ENCODE data around the gene RABEPK. TPM values are rescaled to one million over a fixed set of nuclear protein-coding genes. Genes with fewer than 3 reads are reported as not detected.
A peak's percentile ranks its signal among the peaks of the same experiment; 100 is the strongest.
"Not testable (repeated sequence)": the region's sequence is repeated elsewhere in the genome, so short reads cannot be mapped to it uniquely, and the experiment has no call there.

The RABEPK gene
- total RNA-seq, 2 experiments from 2014 or later = 15.0 to 15.3 TPM

- Mint-ChIP-seq H3K4me3 (no peak overlapping the region), H3K27me3 (ENCODE audit: low read depth) (no peaks in the 10 kb centered on the region), H3K36me3 (ENCODE audit: low read depth) (peaks cover 18% of the 10 kb centered on the region), H3K4me1 (ENCODE audit: low read depth) (peaks cover 20% of the 10 kb centered on the region), H3K9me3 (ENCODE audit: insufficient read depth) (no peaks in the 10 kb centered on the region), H3K27ac (no peak overlapping the region)
- ATAC-seq (no peak), DNase-seq (no peak)
- CTCF ChIA-PET = interaction anchor here (0.8 kb wide), 1 partner anchor 423 kb away, joined by 3 read pairs; no protein-coding TSS in a partner anchor
- POLR2A ChIA-PET = no interaction called here
Measured at GRCh38 chr9:125177888-125178287, 22.5 kb upstream of the RABEPK start.

DNA sequence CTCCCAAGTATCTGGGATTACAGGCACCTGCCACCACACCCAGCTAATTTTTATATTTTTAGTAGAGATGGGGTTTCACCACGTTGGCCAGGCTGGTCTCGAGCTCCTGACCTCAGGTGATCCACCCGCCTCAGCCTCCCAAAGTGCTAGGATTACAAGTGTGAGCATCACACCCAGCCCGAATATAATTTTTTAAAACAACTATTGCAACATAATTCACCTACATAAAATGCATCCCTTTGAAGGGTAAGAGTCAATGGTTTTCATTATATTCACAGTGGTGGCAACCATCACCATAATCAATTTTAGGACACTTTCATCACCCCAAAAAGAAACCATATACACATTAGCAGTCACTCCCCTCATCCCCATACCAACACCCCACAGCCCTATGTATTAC, 20.6 kb upstream of the RABEPK start:
- peaks cover 29% of the 10 kb centered on the region for H3K36me3 Mint-ChIP-seq (ENCODE audit: low read depth)
- H3K9me3 Mint-ChIP-seq (ENCODE audit: insufficient read depth); ATAC-seq; H3K4me3 Mint-ChIP-seq; H3K27me3 Mint-ChIP-seq (ENCODE audit: low read depth); H3K27ac Mint-ChIP-seq; CTCF ChIA-PET; DNase-seq; POLR2A ChIA-PET: not testable (repeated sequence)
- H3K4me1 Mint-ChIP-seq (ENCODE audit: low read depth) = peaks cover 15% of the 10 kb centered on the region

DNA sequence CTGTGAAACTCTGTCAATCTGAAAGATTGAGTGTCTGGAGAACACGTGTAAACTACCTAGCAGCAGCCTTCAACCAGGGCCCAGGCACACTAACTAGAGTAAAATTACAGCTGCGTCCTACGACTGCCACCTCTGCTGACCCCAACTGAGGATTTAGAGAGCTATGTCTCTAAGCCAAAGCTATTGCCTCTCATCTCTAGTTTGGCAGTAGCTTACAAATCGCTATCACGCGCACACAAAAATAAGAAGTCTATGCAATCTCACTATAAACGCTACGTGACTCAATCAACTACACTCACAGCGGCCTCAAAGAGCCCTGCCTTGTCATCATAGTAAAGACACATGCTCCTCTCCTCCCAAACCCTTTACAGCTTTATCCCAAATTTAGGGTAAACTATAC, 19.5 kb upstream of the RABEPK start:
- POLR2A ChIA-PET = no interaction called here
- H3K27ac Mint-ChIP-seq = no peak overlapping the region

DNA sequence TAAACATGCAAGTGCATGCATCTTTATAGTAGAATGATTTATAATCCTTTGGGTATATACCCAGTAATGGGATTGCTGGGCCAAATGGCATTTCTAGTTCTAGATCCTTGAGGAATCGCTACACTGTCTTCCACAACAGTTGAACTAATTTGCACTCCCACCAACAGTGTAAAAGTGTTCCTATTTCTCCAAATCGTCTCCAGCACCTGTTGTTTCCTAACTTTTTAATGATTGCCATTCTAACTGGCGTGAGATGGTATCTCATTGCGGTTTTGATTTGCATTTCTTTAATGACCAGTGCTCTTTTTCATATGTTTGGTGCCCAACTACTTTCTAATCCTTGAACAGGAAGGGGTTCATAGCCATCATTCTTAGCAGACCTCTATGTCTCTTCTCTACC, 18.6 kb upstream of the RABEPK start:
- H3K27ac Mint-ChIP-seq; H3K27me3 Mint-ChIP-seq (ENCODE audit: low read depth); H3K9me3 Mint-ChIP-seq (ENCODE audit: insufficient read depth); POLR2A ChIA-PET; DNase-seq; H3K4me3 Mint-ChIP-seq; ATAC-seq; CTCF ChIA-PET: not testable (repeated sequence)
- Mint-ChIP-seq H3K36me3 (ENCODE audit: low read depth) (peaks cover 30% of the 10 kb centered on the region), H3K4me1 (ENCODE audit: low read depth) (peaks cover 13% of the 10 kb centered on the region)

More for the DNA sequence above, 19.5 kb upstream of the RABEPK start:
- peaks cover 16% of the 10 kb centered on the region for H3K4me1 Mint-ChIP-seq (ENCODE audit: low read depth)
- no peak overlapping the region for H3K4me3 Mint-ChIP-seq
- no peak for ATAC-seq
- no peaks in the 10 kb centered on the region for H3K9me3 Mint-ChIP-seq (ENCODE audit: insufficient read depth)
- H3K27me3 Mint-ChIP-seq (ENCODE audit: low read depth) = no peaks in the 10 kb centered on the region
- no peak for DNase-seq
- H3K36me3 Mint-ChIP-seq (ENCODE audit: low read depth) = peaks cover 31% of the 10 kb centered on the region
- CTCF ChIA-PET = no interaction called here

DNA sequence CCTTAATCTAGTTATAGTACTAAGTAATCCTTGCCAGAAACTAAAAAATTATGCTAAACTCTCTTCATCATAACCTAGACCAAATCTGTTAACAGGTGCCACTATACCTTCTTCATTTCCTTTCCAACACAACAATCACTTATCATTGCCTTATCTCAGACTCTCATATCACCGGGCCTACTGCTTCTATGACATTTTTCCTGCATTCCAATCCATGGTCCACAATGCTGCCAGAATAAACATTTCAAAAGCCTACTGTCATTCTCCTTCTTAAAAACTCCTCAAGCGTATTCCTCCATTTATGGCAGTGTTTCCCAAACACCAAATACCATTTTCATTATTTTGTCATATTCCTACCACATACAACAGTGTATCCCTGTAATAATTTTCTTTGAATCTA, 17.3 kb upstream of the RABEPK start:
- POLR2A ChIA-PET = no interaction called here
- Mint-ChIP-seq H3K27ac (no peak overlapping the region), H3K36me3 (ENCODE audit: low read depth) (peaks cover 33% of the 10 kb centered on the region), H3K9me3 (ENCODE audit: insufficient read depth) (no peaks in the 10 kb centered on the region), H3K27me3 (ENCODE audit: low read depth) (no peaks in the 10 kb centered on the region), H3K4me3 (no peak overlapping the region), H3K4me1 (ENCODE audit: low read depth) (peaks cover 25% of the 10 kb centered on the region)
- ATAC-seq (no peak), DNase-seq (no peak)
- CTCF ChIA-PET = no interaction called here

DNA sequence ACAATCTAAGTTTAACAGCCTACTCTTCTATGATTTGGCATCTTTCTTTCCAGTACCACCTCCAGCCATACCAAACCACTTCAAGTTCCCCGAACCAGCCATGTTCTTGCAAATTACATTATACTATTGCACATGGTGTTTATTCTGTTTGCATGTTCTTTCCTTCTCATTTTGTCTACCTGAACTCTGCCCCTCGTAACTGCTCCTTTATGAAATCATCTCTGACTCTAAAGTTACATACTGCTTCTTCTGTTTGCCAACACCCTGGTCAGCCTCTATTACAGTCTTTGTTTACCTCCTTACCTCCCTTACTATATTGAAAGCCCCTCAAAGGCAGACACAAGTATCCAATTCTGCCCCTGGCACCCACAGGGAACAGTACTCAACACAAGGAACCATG, 16.8 kb upstream of the RABEPK start:
- Mint-ChIP-seq H3K4me1 (ENCODE audit: low read depth) (peaks cover 29% of the 10 kb centered on the region), H3K27me3 (ENCODE audit: low read depth) (no peaks in the 10 kb centered on the region), H3K36me3 (ENCODE audit: low read depth) (peaks cover 32% of the 10 kb centered on the region), H3K27ac (no peak overlapping the region), H3K9me3 (ENCODE audit: insufficient read depth) (no peaks in the 10 kb centered on the region), H3K4me3 (no peak overlapping the region)
- ATAC-seq (no peak), DNase-seq (no peak)
- POLR2A ChIA-PET = no interaction called here
- CTCF ChIA-PET = no interaction called here

DNA sequence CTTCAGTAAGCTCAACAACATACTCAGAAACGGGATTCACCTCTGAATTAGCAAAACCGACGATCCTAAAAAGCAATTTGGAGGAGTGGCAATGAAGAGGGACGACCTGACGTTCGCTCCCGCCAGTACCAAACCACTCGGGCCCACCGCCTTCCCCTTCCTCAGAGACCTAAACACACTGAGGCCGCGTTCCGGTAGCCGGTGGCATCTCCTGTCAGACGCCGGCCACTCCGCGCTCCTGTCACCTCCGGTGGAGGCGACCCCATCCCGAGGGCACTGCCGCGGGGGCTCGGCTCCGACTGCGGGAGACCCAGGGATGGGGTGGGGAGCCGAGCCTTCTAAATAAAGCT, 11.4 kb upstream of the RABEPK start:
- peak overlapping the region; percentile 89 for H3K4me3 Mint-ChIP-seq
- peaks cover 11% of the 10 kb centered on the region for H3K36me3 Mint-ChIP-seq (ENCODE audit: low read depth)
- H3K27ac Mint-ChIP-seq = peak overlapping the region; percentile 95
- peak; percentile 18 for ATAC-seq
- ChIA-PET CTCF (no interaction called here), POLR2A (interaction anchor here (1.0 to 1.2 kb wide), 2 partner anchors 11 to 52 kb away, joined by 6 to 8 read pairs; partner anchors contain the start of gene HSPA5)
- H3K27me3 Mint-ChIP-seq (ENCODE audit: low read depth) = no peaks in the 10 kb centered on the region
- H3K9me3 Mint-ChIP-seq (ENCODE audit: insufficient read depth) = no peaks in the 10 kb centered on the region
- peaks cover 46% of the 10 kb centered on the region for H3K4me1 Mint-ChIP-seq (ENCODE audit: low read depth)
- DNase-seq = peak; percentile 44

- CTCF ChIA-PET = interaction anchor here (1.1 to 2.2 kb wide), 5 partner anchors 9 to 53 kb away, joined by 3 to 17 read pairs (median 4); partner anchors contain the start of genes HSPA5 and SCAI
Measured at GRCh38 chr9:125189361-125190289, 10.7 kb upstream of the RABEPK start, which contains the start of gene PPP6C. PPP6C (minus strand) TSS chr9:125189803; CDS start chr9:125189718, 85 bp downstream.

DNA sequence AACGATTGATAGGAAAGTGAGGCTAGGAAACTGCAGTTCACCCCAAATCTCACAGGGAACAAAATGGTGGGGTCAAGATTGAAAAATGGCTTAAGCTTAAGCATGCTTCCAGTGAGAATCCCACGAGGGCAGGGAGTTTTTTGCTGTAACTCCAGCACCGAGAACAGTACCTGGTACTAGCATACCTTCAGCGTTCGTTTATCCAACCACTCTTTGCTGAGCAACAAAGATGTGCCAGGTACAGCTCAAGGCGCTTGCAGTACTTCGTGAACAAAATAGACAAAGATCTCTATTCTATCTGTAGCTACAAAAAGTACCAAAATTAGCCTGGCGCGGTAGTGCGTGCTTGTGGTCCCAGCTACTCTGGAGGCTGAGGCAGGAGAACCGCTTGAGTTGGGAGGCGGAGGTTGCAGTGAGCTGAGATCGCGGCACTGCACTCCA, 10.0 kb upstream of the RABEPK start:
- peak; percentile 3 for ATAC-seq

More at GRCh38 chr9:125189361-125190289, 10.7 kb upstream of the RABEPK start, which contains the start of gene PPP6C:
- no peaks in the 10 kb centered on the region for H3K9me3 Mint-ChIP-seq (ENCODE audit: insufficient read depth)
- ATAC-seq (peak; percentile 98), DNase-seq (peak; percentile 99)
- POLR2A ChIA-PET = interaction anchor here (0.6 to 2.2 kb wide), 7 partner anchors 10 to 328 kb away, joined by 3 to 25 read pairs (median 6); partner anchors contain the start of genes ARPC5L, HSPA5, RABEPK and RPL35
- H3K36me3 Mint-ChIP-seq (ENCODE audit: low read depth) = peaks cover 9% of the 10 kb centered on the region
- peaks cover 49% of the 10 kb centered on the region for H3K4me1 Mint-ChIP-seq (ENCODE audit: low read depth)
- H3K27ac Mint-ChIP-seq = peak within 1 kb of the TSS; percentile 95
- peak within 1 kb of the TSS; percentile 89 for H3K4me3 Mint-ChIP-seq
- no peaks in the 10 kb centered on the region for H3K27me3 Mint-ChIP-seq (ENCODE audit: low read depth)

GRCh38 chr9:125194466-125194865, 5.9 kb upstream of the RABEPK start:
- DNase-seq; H3K36me3 Mint-ChIP-seq (ENCODE audit: low read depth); CTCF ChIA-PET; H3K9me3 Mint-ChIP-seq (ENCODE audit: insufficient read depth); ATAC-seq; H3K27me3 Mint-ChIP-seq (ENCODE audit: low read depth): not testable (repeated sequence)
- peaks cover 50% of the 10 kb centered on the region for H3K4me1 Mint-ChIP-seq (ENCODE audit: low read depth)
- H3K4me3 Mint-ChIP-seq = peak overlapping the region; percentile 38
- H3K27ac Mint-ChIP-seq = peak overlapping the region; percentile 43
- POLR2A ChIA-PET = interaction anchor here (0.9 kb wide), 1 partner anchor 43 kb away, joined by 3 read pairs; no protein-coding TSS in a partner anchor

More for the DNA sequence above, 10.0 kb upstream of the RABEPK start:
- Mint-ChIP-seq H3K27me3 (ENCODE audit: low read depth) (no peaks in the 10 kb centered on the region), H3K9me3 (ENCODE audit: insufficient read depth) (no peaks in the 10 kb centered on the region), H3K27ac (peak overlapping the region; percentile 95), H3K4me3 (peak overlapping the region; percentile 89), H3K36me3 (ENCODE audit: low read depth) (peaks cover 7% of the 10 kb centered on the region), H3K4me1 (ENCODE audit: low read depth) (peaks cover 56% of the 10 kb centered on the region)
- CTCF ChIA-PET = interaction anchor here (1.1 to 2.2 kb wide), 5 partner anchors 9 to 53 kb away, joined by 3 to 17 read pairs (median 4); partner anchors contain the start of genes HSPA5 and SCAI
- peak; percentile 38 for DNase-seq
- POLR2A ChIA-PET = interaction anchor here (0.6 to 2.2 kb wide), 7 partner anchors 9 to 329 kb away, joined by 3 to 25 read pairs (median 5); partner anchors contain the start of genes ARPC5L, HSPA5, RABEPK and RPL35

GRCh38 chr9:125195591-125195990, 4.8 kb upstream of the RABEPK start:
- peaks cover 48% of the 10 kb centered on the region for H3K4me1 Mint-ChIP-seq (ENCODE audit: low read depth)
- POLR2A ChIA-PET = interaction anchor here (0.9 kb wide), 1 partner anchor 42 kb away, joined by 3 read pairs; no protein-coding TSS in a partner anchor
- H3K4me3 Mint-ChIP-seq; ATAC-seq; H3K9me3 Mint-ChIP-seq (ENCODE audit: insufficient read depth); CTCF ChIA-PET; H3K27ac Mint-ChIP-seq; DNase-seq; H3K27me3 Mint-ChIP-seq (ENCODE audit: low read depth); H3K36me3 Mint-ChIP-seq (ENCODE audit: low read depth): not testable (repeated sequence)

Data from activated CD8-positive, alpha-beta T cell treated with anti-CD3 and anti-CD28 coated beads, Interleukin-2, amount 10 ng/mL, durations not matched to agents 7 days and 5 days (primary cell).